Nephron progenitor cell (in vitro differentiated cells): Measurements from ENCODE around the gene C16orf95.

Experiments used
- DNase-seq: peaks from one replicate; pipeline ENCODE4 v3.0.0; 2021
- H3K27ac Mint-ChIP-seq: 2 replicates; pipeline ENCODE4 v1.8.0; 2021; ENCODE audit warnings: mild to moderate bottlenecking, moderate library complexity, mixed read lengths
- H3K27me3 Mint-ChIP-seq: 2 replicates; pipeline ENCODE4 v1.8.0; 2021; ENCODE audit warnings: mild to moderate bottlenecking, low read depth, mixed read lengths; ENCODE audit not compliant: poor library complexity
- H3K36me3 Mint-ChIP-seq: 2 replicates; pipeline ENCODE4 v1.8.0; 2021; ENCODE audit warnings: low read depth, mixed read lengths
- H3K4me1 Mint-ChIP-seq: 2 replicates; pipeline ENCODE4 v1.8.0; 2021; ENCODE audit warnings: mixed read lengths
- H3K4me3 Mint-ChIP-seq: 2 replicates; pipeline ENCODE4 v1.8.0; 2021; ENCODE audit warnings: mild to moderate bottlenecking, moderate library complexity, mixed read lengths
- H3K9me3 Mint-ChIP-seq: 2 replicates; pipeline ENCODE4 v1.8.0; 2021; ENCODE audit warnings: mild to moderate bottlenecking, moderate library complexity, mixed read lengths
- TF ChIP-seq, protein P1 (sequence below): fragments of 200-600 bp; sonication (generic); IDR thresholded peaks from 2 replicates; pipeline ENCODE4 v1.5.0; 2021; ENCODE audit warnings: antibody characterized with exemption

Gene C16orf95

GRCh38 chr16:87348616-87349157 lies 31.5 kb upstream of the C16orf95 start:
- H3K36me3 Mint-ChIP-seq: peaks cover 22% of the 10 kb centered on the region
- no peaks in the 10 kb centered on the region for H3K9me3 Mint-ChIP-seq
- peaks cover 5% of the 10 kb centered on the region for H3K27me3 Mint-ChIP-seq
- no peak overlapping the region for H3K4me3 Mint-ChIP-seq
- H3K4me1 Mint-ChIP-seq: peaks cover 68% of the 10 kb centered on the region
- DNase-seq: no peak
- no peak overlapping the region for H3K27ac Mint-ChIP-seq
- TF ChIP-seq, protein P1, sequence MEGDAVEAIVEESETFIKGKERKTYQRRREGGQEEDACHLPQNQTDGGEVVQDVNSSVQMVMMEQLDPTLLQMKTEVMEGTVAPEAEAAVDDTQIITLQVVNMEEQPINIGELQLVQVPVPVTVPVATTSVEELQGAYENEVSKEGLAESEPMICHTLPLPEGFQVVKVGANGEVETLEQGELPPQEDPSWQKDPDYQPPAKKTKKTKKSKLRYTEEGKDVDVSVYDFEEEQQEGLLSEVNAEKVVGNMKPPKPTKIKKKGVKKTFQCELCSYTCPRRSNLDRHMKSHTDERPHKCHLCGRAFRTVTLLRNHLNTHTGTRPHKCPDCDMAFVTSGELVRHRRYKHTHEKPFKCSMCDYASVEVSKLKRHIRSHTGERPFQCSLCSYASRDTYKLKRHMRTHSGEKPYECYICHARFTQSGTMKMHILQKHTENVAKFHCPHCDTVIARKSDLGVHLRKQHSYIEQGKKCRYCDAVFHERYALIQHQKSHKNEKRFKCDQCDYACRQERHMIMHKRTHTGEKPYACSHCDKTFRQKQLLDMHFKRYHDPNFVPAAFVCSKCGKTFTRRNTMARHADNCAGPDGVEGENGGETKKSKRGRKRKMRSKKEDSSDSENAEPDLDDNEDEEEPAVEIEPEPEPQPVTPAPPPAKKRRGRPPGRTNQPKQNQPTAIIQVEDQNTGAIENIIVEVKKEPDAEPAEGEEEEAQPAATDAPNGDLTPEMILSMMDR: no peak

DNA sequence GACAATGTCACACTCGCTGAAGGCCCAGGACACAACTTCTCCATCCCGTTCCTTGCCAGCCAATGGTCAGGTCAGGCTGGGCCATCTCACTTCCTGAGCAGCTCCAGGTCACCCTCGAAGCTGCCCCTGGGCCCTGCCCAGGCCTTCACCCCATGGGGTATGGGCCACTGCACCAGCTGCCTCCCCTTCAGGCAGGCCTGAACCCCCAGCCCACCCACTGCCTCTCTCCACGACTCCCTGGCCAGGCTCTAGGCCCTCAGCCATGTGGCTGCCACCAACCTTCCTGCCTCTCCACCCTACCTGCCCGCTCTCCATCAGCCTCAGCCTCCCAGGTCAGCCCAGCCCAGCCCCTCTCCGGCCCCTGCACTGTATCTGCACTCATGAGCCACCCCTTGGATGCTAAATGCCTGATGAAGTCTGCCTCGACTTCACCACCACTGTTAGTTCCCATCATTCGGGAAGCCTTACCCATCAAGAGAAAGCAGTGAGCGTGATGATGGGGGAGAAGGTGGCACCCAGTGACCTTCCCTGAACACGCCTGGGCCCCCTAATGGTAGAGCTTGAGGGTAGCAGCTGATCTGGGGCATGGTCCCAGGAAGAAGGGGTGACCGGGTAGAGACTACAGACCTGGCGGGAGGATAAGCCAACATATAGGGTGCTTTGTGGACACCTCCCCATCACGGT lies 30.9 kb upstream of the C16orf95 start:
- TF ChIP-seq, protein P1: no peak

GRCh38 chr16:87346517-87347060 lies 29.4 kb upstream of the C16orf95 start:
- no peak for DNase-seq
- Mint-ChIP-seq H3K36me3 (peaks cover 26% of the 10 kb centered on the region), H3K4me3 (no peak overlapping the region), H3K9me3 (no peaks in the 10 kb centered on the region), H3K4me1 (peaks cover 65% of the 10 kb centered on the region), H3K27me3 (peaks cover 8% of the 10 kb centered on the region), H3K27ac (peak overlapping the region; percentile 76)
- TF ChIP-seq, protein P1: no peak

More for the DNA sequence above, 30.9 kb upstream of the C16orf95 start:
- Mint-ChIP-seq H3K27ac (peak overlapping the region; percentile 88), H3K4me3 (no peak overlapping the region), H3K36me3 (peaks cover 23% of the 10 kb centered on the region), H3K9me3 (no peaks in the 10 kb centered on the region), H3K27me3 (peaks cover 5% of the 10 kb centered on the region), H3K4me1 (peaks cover 70% of the 10 kb centered on the region)
- no peak for DNase-seq

- Mint-ChIP-seq H3K4me1 (peaks cover 58% of the 10 kb centered on the region), H3K27me3 (peaks cover 8% of the 10 kb centered on the region), H3K27ac (peak overlapping the region; percentile 76), H3K9me3 (no peaks in the 10 kb centered on the region), H3K4me3 (peak overlapping the region; percentile 61), H3K36me3 (peaks cover 30% of the 10 kb centered on the region)
- TF ChIP-seq, protein P1: no peak
- peak; percentile 25 for DNase-seq
Observed at GRCh38 chr16:87345726-87346424, 28.7 kb upstream of the C16orf95 start.

DNA sequence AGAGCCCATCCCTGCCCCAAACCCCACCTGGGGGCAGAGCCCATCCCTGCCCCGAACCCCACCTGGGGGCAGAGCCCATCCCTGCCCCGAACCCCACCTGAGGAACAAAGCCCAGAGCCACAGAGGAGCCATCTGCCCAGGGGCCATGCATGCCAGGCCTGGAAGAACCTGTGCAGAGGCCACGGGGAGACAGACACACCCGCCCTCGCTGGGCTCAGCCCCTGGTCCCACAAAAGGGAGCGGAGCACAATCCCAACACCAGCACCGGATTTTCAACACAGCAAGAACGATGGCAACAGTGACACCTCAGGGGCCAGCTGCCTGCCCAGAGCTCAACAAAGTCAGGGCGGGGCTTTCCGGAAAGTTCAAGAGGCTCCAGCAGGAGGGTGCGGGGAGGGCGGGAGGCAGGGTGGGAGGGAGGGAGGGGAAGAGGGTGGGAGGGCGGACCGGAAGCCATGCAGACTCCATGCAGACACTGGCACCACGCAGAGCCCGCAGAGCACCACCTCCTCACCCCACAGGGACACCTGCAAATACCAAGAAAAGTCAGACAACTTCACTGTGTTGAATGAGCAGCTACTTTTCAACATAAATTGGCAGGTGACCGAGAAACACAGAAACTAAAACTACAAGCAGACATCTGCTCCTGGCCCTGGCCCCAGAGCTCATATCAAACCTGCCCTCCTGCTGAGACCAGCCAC lies 27.9 kb upstream of the C16orf95 start:
- no peak overlapping the region for H3K4me3 Mint-ChIP-seq
- H3K9me3 Mint-ChIP-seq: no peaks in the 10 kb centered on the region
- TF ChIP-seq, protein P1: no peak
- H3K36me3 Mint-ChIP-seq: peaks cover 37% of the 10 kb centered on the region
- peaks cover 50% of the 10 kb centered on the region for H3K4me1 Mint-ChIP-seq
- H3K27me3 Mint-ChIP-seq: peaks cover 8% of the 10 kb centered on the region
- DNase-seq: no peak
- H3K27ac Mint-ChIP-seq: peak overlapping the region; percentile 76
